Ovary (tissue), 9 donors: ENCODE data around the gene ID2. TPM values are rescaled to one million over a fixed set of nuclear protein-coding genes. Genes with fewer than 3 reads are reported as not detected.

Experiments used
- DNase-seq, 5 donors: peaks; one replicate each; pipeline ENCODE4 v3.0.0-alpha.2; 2019 to 2020
- H3K27ac ChIP-seq, 2 donors: fragments of 200-600 bp; one replicate each; pipeline versions ENCODE4 v1.5.1 to v1.8.0; 2019 to 2022
- H3K27me3 ChIP-seq: fragments of 200-600 bp; one replicate; pipeline ENCODE4 v1.8.0; 2022
- H3K36me3 ChIP-seq: fragments of 200-600 bp; sonication (generic); one replicate; pipeline ENCODE4 v1.5.1; 2019
- H3K4me1 ChIP-seq: one replicate; pipeline ENCODE4 v1.8.1; 2013; ENCODE audit warnings: mild to moderate bottlenecking, moderate library complexity; ENCODE audit not compliant: insufficient read depth
- H3K4me3 ChIP-seq: fragments of 200-600 bp; sonication (generic); one replicate; pipeline ENCODE4 v1.5.1; 2017
- H3K9me3 ChIP-seq, 2 donors: fragments of 200-600 bp in 1 of 2; sonication (generic) in 1 of 2; one replicate each; pipeline versions ENCODE4 v1.5.1 to v1.8.1; 2013 to 2019; ENCODE audit warnings: mild to moderate bottlenecking in 1 of 2, moderate library complexity in 1 of 2
- CTCF ChIP-seq, 3 donors: fragments of 450-650 bp in 2 of 3; fragments of 200-600 bp in 1 of 3; IDR thresholded peaks; one replicate each; pipeline versions ENCODE4 v1.5.1 to v1.8.0; 2016 to 2022; ENCODE audit warnings: antibody characterized with exemption in 3 of 3, mild to moderate bottlenecking in 1 of 3
- EP300 ChIP-seq: sonication (generic); formaldehyde crosslinking; IDR thresholded peaks from one replicate; pipeline ENCODE4 v1.6.1; 2017; ENCODE audit warnings: antibody characterized with exemption
- POLR2A ChIP-seq: fragments of 450-650 bp; IDR thresholded peaks from one replicate; pipeline ENCODE4 v1.6.1; 2017; ENCODE audit warnings: antibody characterized with exemption, mild to moderate bottlenecking, moderate library complexity
- WGBS, 3 donors: extraction: QIAGEN DNeasy Blood & Tissue Kit in 1 of 3; methylation state at CpG; one replicate each; pipeline versions ENCODE4 v1.1.5 to v1.1.7; 2013 to 2017; 5-methylcytosine and 5-hydroxymethylcytosine counted together
- intact Hi-C, 4 donors: fragments of 100-400 bp; cut with DNase I; formaldehyde crosslinking; loops; one replicate each; pipeline versions ENCODE4 v1.11.0 to v1.15.1; 2022 to 2023
- polyA plus RNA-seq, 2 donors: library from polyadenylated mRNA; stranded (reverse); fragments of 200-250 nt in 1 of 2; fragments of 350-450 nt in 1 of 2; fragmentation: Illumina TruSeq in 1 of 2; extraction: RNeasy Lipid Tissue Mini Kit (QIAGEN cat#74804) in 1 of 2; gene quantifications; one replicate each; pipeline ENCODE4 v1.2.3, GENCODE V29; 2013 to 2014
- total RNA-seq, 7 donors: library from RNA; depleted of rRNA in 2 of 7; stranded (reverse); fragments of >200 nt in 2 of 7; fragmentation: NEBNext Ultra II Directional in 3 of 7; extraction: Animal tissue kit (Norgen Biotek cat#: 25700) in 3 of 7; gene quantifications; one replicate each; pipeline versions ENCODE4 v1.1.0 to v1.2.4, GENCODE V29; 2016 to 2023
- donor health status: DM: no; HTN: no; CAD: no; lungs with moderate emphysema.
- donor health status: DM: no; HTN: no; CAD: no.
- donor health status: Bipolar disorder and iron deficiency.
- donor health status: DM: yes; HTN: yes; CAD: no.
- donor health status: DM: no; HTN: no; CAD: no.
- donor health status: DM: yes; HTN: yes; CAD: no.

Gene ID2
- total and polyA plus RNA-seq, 9 donors, result 68.5 to 897 (median 168) TPM

DNA sequence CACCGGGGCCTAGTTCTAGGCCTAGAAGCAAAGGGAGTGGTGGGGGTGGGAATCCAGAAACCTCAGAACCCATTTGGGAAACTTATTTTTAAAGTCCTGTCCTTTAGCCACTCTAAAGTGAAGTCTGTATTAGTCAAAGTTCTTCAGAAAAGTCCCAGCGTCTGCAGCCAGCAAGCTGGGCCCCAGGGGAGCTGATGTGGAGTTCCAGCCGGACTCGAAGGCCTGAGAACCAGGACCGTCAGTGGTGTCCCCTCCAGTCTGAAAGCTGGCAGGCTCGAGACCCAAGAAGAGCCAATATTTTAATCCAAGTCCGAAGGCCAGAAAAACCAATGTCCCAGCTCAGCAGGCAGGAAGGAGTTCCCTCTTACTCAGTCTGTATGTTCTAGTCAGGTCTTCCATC, 32.4 kb downstream of the ID2 start:
- TF ChIP-seq EP300, result no peak
- Histone ChIP-seq H3K27ac (no peak overlapping the region), H3K4me3 (no peak overlapping the region), H3K36me3 (no peaks in the 10 kb centered on the region), H3K4me1 (no peaks in the 10 kb centered on the region), H3K27me3 (no peaks in the 10 kb centered on the region), H3K9me3 (no peaks in the 10 kb centered on the region)
- 73 to 90% (median 83%) methylated on average over 7 of the region's 7 CpGs for WGBS, 3 donors
- DNase-seq, result no peak
- intact Hi-C loops, result no loop called here

GRCh38 chr2:8714971-8715370, 33.1 kb downstream of the ID2 start:
- H3K27me3 ChIP-seq, result no peaks in the 10 kb centered on the region
- no peak for TF ChIP-seq EP300
- TF ChIP-seq POLR2A, result no peak
- no peak for TF ChIP-seq CTCF (IDR thresholded peaks at IDR 0.05)
- no peaks in the 10 kb centered on the region for H3K4me1 ChIP-seq
- no peak overlapping the region for H3K27ac ChIP-seq
- no peaks in the 10 kb centered on the region for H3K36me3 ChIP-seq
- intact Hi-C loops, result no loop called here
- WGBS, 3 donors, result 94 to 97% (median 95%) methylated on average over 5 of the region's 5 CpGs
- no peak overlapping the region for H3K4me3 ChIP-seq
- no peak for DNase-seq
- no peaks in the 10 kb centered on the region for H3K9me3 ChIP-seq

GRCh38 chr2:8719528-8719927, 37.7 kb downstream of the ID2 start:
- no peak overlapping the region for H3K4me3 ChIP-seq
- DNase-seq, result no peak
- no peak overlapping the region for H3K27ac ChIP-seq
- intact Hi-C loops, result no loop called here
- no peaks in the 10 kb centered on the region for H3K4me1 ChIP-seq
- TF ChIP-seq POLR2A (no peak), CTCF (IDR thresholded peaks at IDR 0.05) (no peak), EP300 (no peak)
- no peaks in the 10 kb centered on the region for H3K27me3 ChIP-seq
- no peaks in the 10 kb centered on the region for H3K36me3 ChIP-seq
- WGBS, 3 donors, result 78 to 90% (median 88%) methylated on average over 3 of the region's 3 CpGs
- no peaks in the 10 kb centered on the region for H3K9me3 ChIP-seq

DNA sequence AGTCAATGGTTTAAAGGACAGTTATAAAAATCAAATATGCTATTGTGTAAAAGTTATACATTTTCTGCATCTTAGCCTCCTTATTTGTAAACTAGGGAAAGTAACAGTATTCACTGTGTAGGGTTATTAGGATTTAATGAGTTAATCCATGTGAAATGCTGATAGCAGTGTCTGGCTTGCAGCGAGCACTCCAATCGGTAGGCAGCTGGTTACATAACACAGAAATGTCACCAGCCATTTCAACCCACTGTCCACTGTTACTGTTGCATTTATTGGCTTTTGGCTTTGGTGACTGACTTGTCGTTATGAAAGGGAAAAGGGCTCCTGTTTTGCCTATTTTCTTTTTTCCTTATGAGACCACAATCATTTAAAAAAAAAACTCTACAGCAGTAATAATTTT, 38.9 kb downstream of the ID2 start:
- H3K27ac ChIP-seq, result no peak overlapping the region
- 38 to 45% (median 41%) methylated on average over 3 of the region's 3 CpGs for WGBS, 3 donors
- intact Hi-C loops, result no loop called here

GRCh38 chr2:8721410-8721809, 39.6 kb downstream of the ID2 start:
- no peaks in the 10 kb centered on the region for H3K27me3 ChIP-seq
- 85 to 94% (median 89%) methylated on average over 3 of the region's 3 CpGs for WGBS, 3 donors
- intact Hi-C loops, result no loop called here

More for the DNA sequence above, 38.9 kb downstream of the ID2 start:
- TF ChIP-seq CTCF (IDR thresholded peaks at IDR 0.05), result no peak
- TF ChIP-seq EP300, result no peak
- no peak for TF ChIP-seq POLR2A
- Histone ChIP-seq H3K4me3 (no peak overlapping the region), H3K4me1 (no peaks in the 10 kb centered on the region), H3K27me3 (no peaks in the 10 kb centered on the region), H3K9me3 (no peaks in the 10 kb centered on the region), H3K36me3 (no peaks in the 10 kb centered on the region)
- no peak for DNase-seq

More at GRCh38 chr2:8721410-8721809, 39.6 kb downstream of the ID2 start:
- TF ChIP-seq CTCF (IDR thresholded peaks at IDR 0.05) (no peak), POLR2A (no peak), EP300 (no peak)
- H3K4me1 ChIP-seq, result no peaks in the 10 kb centered on the region
- H3K4me3 ChIP-seq, result no peak overlapping the region
- H3K27ac ChIP-seq, result no peak overlapping the region
- H3K9me3 ChIP-seq, result no peaks in the 10 kb centered on the region
- DNase-seq, result no peak
- no peaks in the 10 kb centered on the region for H3K36me3 ChIP-seq
